Breast epithelium (tissue), 3 donors: ENCODE results near the gene GSTM5.
"Not testable (repeated sequence)": the region's sequence is repeated elsewhere in the genome, so short reads cannot be mapped to it uniquely, and the experiment has no call there.

Experiments
- POLR2A ChIP-seq: fragments of 450-650 bp; IDR thresholded peaks from one replicate; pipeline ENCODE4 v1.6.1; 2016; ENCODE audit warnings: antibody characterized with exemption, mild to moderate bottlenecking, moderate library complexity
- POLR2AphosphoS5 ChIP-seq, 3 donors: sonication (generic); formaldehyde crosslinking; IDR thresholded peaks; one replicate each; pipeline ENCODE4 v1.6.1; 2017; ENCODE audit warnings: antibody characterized with exemption in 3 of 3
- TF ChIP-seq, protein P1 (sequence below), 3 donors: fragments of 450-650 bp; IDR thresholded peaks; one replicate each; pipeline ENCODE4 v1.5.1; 2016 to 2017; ENCODE audit warnings: antibody characterized with exemption in 3 of 3, mild to moderate bottlenecking in 3 of 3, moderate library complexity in 3 of 3

- TF ChIP-seq, protein P1, sequence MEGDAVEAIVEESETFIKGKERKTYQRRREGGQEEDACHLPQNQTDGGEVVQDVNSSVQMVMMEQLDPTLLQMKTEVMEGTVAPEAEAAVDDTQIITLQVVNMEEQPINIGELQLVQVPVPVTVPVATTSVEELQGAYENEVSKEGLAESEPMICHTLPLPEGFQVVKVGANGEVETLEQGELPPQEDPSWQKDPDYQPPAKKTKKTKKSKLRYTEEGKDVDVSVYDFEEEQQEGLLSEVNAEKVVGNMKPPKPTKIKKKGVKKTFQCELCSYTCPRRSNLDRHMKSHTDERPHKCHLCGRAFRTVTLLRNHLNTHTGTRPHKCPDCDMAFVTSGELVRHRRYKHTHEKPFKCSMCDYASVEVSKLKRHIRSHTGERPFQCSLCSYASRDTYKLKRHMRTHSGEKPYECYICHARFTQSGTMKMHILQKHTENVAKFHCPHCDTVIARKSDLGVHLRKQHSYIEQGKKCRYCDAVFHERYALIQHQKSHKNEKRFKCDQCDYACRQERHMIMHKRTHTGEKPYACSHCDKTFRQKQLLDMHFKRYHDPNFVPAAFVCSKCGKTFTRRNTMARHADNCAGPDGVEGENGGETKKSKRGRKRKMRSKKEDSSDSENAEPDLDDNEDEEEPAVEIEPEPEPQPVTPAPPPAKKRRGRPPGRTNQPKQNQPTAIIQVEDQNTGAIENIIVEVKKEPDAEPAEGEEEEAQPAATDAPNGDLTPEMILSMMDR (IDR thresholded peaks at IDR 0.05): not testable (repeated sequence)
- not testable (repeated sequence) for TF ChIP-seq POLR2A; POLR2AphosphoS5 (IDR thresholded peaks at IDR 0.05)
Measured at GRCh38 chr1:109687109-109687508, 24.9 kb upstream of the GSTM5 start.
